SK-N-SH treated with all-trans-retinoic acid at 6 μM for 48 hours (cell line): Measurements from ENCODE around the gene TTC3.

ENCODE experiments used
- CSDC2 ChIP-seq: fragments of 250-450 bp; sonication (Bioruptor Pico); IDR thresholded peaks from 2 replicates; pipeline ENCODE4 v1.5.0; 2020; ENCODE audit warnings: mild to moderate bottlenecking, moderate library complexity
- RARB ChIP-seq: fragments of 250-450 bp; sonication (Bioruptor Pico); IDR thresholded peaks from 2 replicates; pipeline ENCODE4 v1.8.0; 2021; ENCODE audit warnings: mild to moderate bottlenecking, moderate library complexity
- ZC3H10 ChIP-seq: fragments of 250-450 bp; sonication (Bioruptor Pico); IDR thresholded peaks from 2 replicates; pipeline ENCODE4 v1.5.1; 2021; ENCODE audit warnings: mild to moderate bottlenecking, moderate library complexity
- ZFP30 ChIP-seq: fragments of 450-650 bp; formaldehyde crosslinking; IDR thresholded peaks from 2 replicates; pipeline ENCODE4 v1.5.0; 2022; ENCODE audit warnings: mild to moderate bottlenecking, moderate library complexity
- TF ChIP-seq, protein P1 (sequence below): fragments of 250-450 bp; sonication (Bioruptor Pico); IDR thresholded peaks from 2 replicates; pipeline ENCODE4 v1.8.0; 2020; ENCODE audit warnings: mild to moderate bottlenecking, moderate library complexity, borderline replicate concordance

DNA sequence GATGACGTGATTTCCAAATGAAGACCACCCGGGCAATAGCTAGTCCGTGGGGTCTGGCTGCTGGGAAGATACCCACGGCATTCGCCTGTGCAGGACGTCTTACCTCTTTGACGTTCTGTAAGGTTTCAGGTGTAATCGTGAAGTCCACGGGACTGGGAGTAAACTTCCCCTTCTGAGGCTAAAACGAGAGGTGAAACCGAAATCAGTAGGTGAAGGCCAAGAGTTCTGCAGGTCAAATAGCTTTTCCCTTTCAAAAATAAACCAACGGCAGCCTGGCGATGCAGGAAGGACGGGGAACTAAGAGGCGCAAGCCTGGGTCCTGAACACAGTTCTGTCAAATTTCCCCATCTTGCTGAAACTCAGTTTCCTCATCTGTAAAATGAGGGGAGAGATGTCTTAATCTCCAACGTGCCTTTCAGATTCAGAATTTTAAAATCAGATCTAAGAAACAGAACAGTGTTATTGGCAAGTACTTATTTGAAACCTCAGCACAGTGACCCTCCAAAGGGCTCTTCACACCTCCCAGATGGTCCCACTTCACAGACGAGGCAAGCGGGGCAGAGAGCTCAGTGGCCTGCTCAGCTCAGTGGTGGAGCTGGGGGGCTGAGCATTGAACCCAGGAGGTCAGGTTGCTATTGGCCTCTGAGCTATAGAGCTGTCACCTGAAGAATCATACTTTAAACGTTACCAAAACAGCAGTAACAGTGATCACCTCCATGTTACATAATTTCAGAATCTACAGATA, 159.4 kb downstream of the TTC3 start:
- TF ChIP-seq RARB (CRISPR knock-in tag) (no peak), ZFP30 (no peak), CSDC2 (no peak), ZC3H10 (CRISPR knock-in tag) (no peak)
- TF ChIP-seq, protein P1, sequence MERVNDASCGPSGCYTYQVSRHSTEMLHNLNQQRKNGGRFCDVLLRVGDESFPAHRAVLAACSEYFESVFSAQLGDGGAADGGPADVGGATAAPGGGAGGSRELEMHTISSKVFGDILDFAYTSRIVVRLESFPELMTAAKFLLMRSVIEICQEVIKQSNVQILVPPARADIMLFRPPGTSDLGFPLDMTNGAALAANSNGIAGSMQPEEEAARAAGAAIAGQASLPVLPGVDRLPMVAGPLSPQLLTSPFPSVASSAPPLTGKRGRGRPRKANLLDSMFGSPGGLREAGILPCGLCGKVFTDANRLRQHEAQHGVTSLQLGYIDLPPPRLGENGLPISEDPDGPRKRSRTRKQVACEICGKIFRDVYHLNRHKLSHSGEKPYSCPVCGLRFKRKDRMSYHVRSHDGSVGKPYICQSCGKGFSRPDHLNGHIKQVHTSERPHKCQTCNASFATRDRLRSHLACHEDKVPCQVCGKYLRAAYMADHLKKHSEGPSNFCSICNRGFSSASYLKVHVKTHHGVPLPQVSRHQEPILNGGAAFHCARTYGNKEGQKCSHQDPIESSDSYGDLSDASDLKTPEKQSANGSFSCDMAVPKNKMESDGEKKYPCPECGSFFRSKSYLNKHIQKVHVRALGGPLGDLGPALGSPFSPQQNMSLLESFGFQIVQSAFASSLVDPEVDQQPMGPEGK (CRISPR knock-in tag), result no peak
